NCI-H1417 (cell line): ENCODE data around the gene GRB14.
A peak's percentile ranks its signal among the peaks of the same experiment; 100 is the strongest.
"Not testable (repeated sequence)": the region's sequence is repeated elsewhere in the genome, so short reads cannot be mapped to it uniquely, and the experiment has no call there.

ENCODE experiments used
- DNase-seq, 3 experiments: peaks; one replicate each; lab custom pipeline; 2025; lab: John Stamatoyannopoulos, UW

GRB14 gene

GRCh38 chr2:164558450-164558849 is 62.8 kb downstream of the GRB14 start:
- DNase-seq = no peak

- DNase-seq = no peak
These were observed 66.8 kb downstream of the GRB14 start for GRCh38 chr2:164554487-164554886.

GRCh38 chr2:164551519-164551918 is 69.8 kb downstream of the GRB14 start:
- DNase-seq = no peak

- DNase-seq = not testable (repeated sequence)
These were observed 71.6 kb downstream of the GRB14 start for GRCh38 chr2:164549705-164550104.

GRCh38 chr2:164545484-164545883 is 75.8 kb downstream of the GRB14 start:
- no peak for DNase-seq

- peak in 1 of 3 experiments; percentile 5 for DNase-seq
These were observed 78.7 kb downstream of the GRB14 start for GRCh38 chr2:164542581-164543021.

GRCh38 chr2:164538240-164538866 is 82.9 kb downstream of the GRB14 start:
- DNase-seq = peak in 2 of 3 experiments; percentile 5 to 22

- DNase-seq = peak in 1 of 3 experiments; percentile 26
These were observed 85.8 kb downstream of the GRB14 start for GRCh38 chr2:164535280-164536025.

- DNase-seq = no peak
These were observed 90.8 kb downstream of the GRB14 start for GRCh38 chr2:164530464-164530863.

GRCh38 chr2:164523726-164524125 is 97.6 kb downstream of the GRB14 start:
- no peak for DNase-seq

- no peak for DNase-seq
These were observed 98.3 kb downstream of the GRB14 start for GRCh38 chr2:164523009-164523408.

- no peak for DNase-seq
These were observed 98.7 kb downstream of the GRB14 start for GRCh38 chr2:164522561-164522981.

GRCh38 chr2:164515734-164516133 is 105.5 kb downstream of the GRB14 start:
- no peak for DNase-seq

- no peak for DNase-seq
These were observed 106.3 kb downstream of the GRB14 start for GRCh38 chr2:164515030-164515429.

GRCh38 chr2:164514491-164514890 is 106.8 kb downstream of the GRB14 start:
- no peak for DNase-seq

- no peak for DNase-seq
These were observed 108.4 kb downstream of the GRB14 start for GRCh38 chr2:164512871-164513270.

- DNase-seq = no peak
These were observed 109.5 kb downstream of the GRB14 start for GRCh38 chr2:164511738-164512137.

- DNase-seq = no peak
These were observed 110.4 kb downstream of the GRB14 start for GRCh38 chr2:164510895-164511294.

- DNase-seq = no peak
These were observed 112.0 kb downstream of the GRB14 start for GRCh38 chr2:164509137-164509877.

GRCh38 chr2:164504253-164504652 is 117.0 kb downstream of the GRB14 start:
- DNase-seq = no peak

- DNase-seq = peak in 1 of 3 experiments; percentile 11
These were observed 122.4 kb downstream of the GRB14 start for GRCh38 chr2:164498836-164499235.

- no peak for DNase-seq
These were observed 124.4 kb downstream of the GRB14 start for GRCh38 chr2:164496881-164497280.

GRCh38 chr2:164496421-164496820 is 124.9 kb downstream of the GRB14 start:
- no peak for DNase-seq
